ENCODE results near the gene PDE4A.
"Not testable (repeated sequence)": the region's sequence is repeated elsewhere in the genome, so short reads cannot be mapped to it uniquely, and the experiment has no call there.

PDE4A gene

GRCh38 chr19:10460714-10461046, 40.3 kb downstream of the PDE4A start:
- DNase-seq, result no peak
- H3K27me3 ChIP-seq (replicated peaks in 2 of 5; ENCODE audit: control insufficient read depth in 4 of 5, insufficient read depth in 5 of 5, low read length in 4 of 5), result peaks cover 0 to 2% (median 0%) of the 10 kb centered on the region in 5 experiments
- H3K27ac ChIP-seq (ENCODE audit: insufficient read depth in 1 of 2, low read depth in 1 of 2, low read length in 2 of 2, poor library complexity in 1 of 2, severe bottlenecking in 2 of 2), result no peak overlapping the region
- peaks cover 0 to 10% (median 8%) of the 10 kb centered on the region in 4 experiments for H3K4me1 ChIP-seq (ENCODE audit: control extremely low read depth in 1 of 4, control insufficient read depth in 4 of 4, insufficient read depth in 4 of 4, low read length in 3 of 4)
- ChIA-PET POLR2A (no interaction called here), CTCF (interaction anchor here (0.8 to 1.4 kb wide), 4 partner anchors 10 to 56 kb away, joined by 3 to 4 read pairs (median 4); no protein-coding TSS in a partner anchor)
- H3K4me3 ChIP-seq (ENCODE audit: control insufficient read depth in 1 of 7, extremely low read depth in 1 of 7, insufficient read depth in 4 of 7, low read depth in 2 of 7, low read length in 6 of 7), result no peak overlapping the region
- 35% methylated on average over 7 of the region's 8 CpGs for WGBS (ENCODE audit: insufficient coverage)
- H3K36me3 ChIP-seq (ENCODE audit: control insufficient read depth in 4 of 4, insufficient read depth in 4 of 4, low read length in 3 of 4), result no peaks in the 10 kb centered on the region
- H3K9me3 ChIP-seq (ENCODE audit: control extremely low read depth in 1 of 5, control insufficient read depth in 4 of 5, insufficient read depth in 2 of 5, low read depth in 1 of 5, low read length in 4 of 5), result no peaks in the 10 kb centered on the region

GRCh38 chr19:10461047-10461949, 41.0 kb downstream of the PDE4A start:
- no peak overlapping the region for H3K27ac ChIP-seq (ENCODE audit: insufficient read depth in 1 of 2, low read depth in 1 of 2, low read length in 2 of 2, poor library complexity in 1 of 2, severe bottlenecking in 2 of 2)
- no peaks in the 10 kb centered on the region for H3K9me3 ChIP-seq (ENCODE audit: control extremely low read depth in 1 of 5, control insufficient read depth in 4 of 5, insufficient read depth in 2 of 5, low read depth in 1 of 5, low read length in 4 of 5)
- peak; percentile 91 to 96 (median 96) for DNase-seq
- ChIA-PET CTCF (interaction anchor here (0.7 to 1.4 kb wide), 8 partner anchors 10 to 57 kb away, joined by 3 to 4 read pairs (median 3); no protein-coding TSS in a partner anchor), POLR2A (interaction anchor here (0.5 kb wide), 1 partner anchor 48 kb away, joined by 3 read pairs; no protein-coding TSS in a partner anchor)
- H3K4me3 ChIP-seq (ENCODE audit: control insufficient read depth in 1 of 7, extremely low read depth in 1 of 7, insufficient read depth in 4 of 7, low read depth in 2 of 7, low read length in 6 of 7), result peak overlapping the region; percentile 18 to 70 (median 55)
- H3K4me1 ChIP-seq (ENCODE audit: control extremely low read depth in 1 of 4, control insufficient read depth in 4 of 4, insufficient read depth in 4 of 4, low read length in 3 of 4), result peaks cover 0 to 10% (median 8%) of the 10 kb centered on the region in 4 experiments
- 2% methylated on average over 41 of the region's 45 CpGs for WGBS (ENCODE audit: insufficient coverage)
- no peaks in the 10 kb centered on the region for H3K36me3 ChIP-seq (ENCODE audit: control insufficient read depth in 4 of 4, insufficient read depth in 4 of 4, low read length in 3 of 4)
- peaks cover 0 to 2% (median 0%) of the 10 kb centered on the region in 5 experiments for H3K27me3 ChIP-seq (replicated peaks in 2 of 5; ENCODE audit: control insufficient read depth in 4 of 5, insufficient read depth in 5 of 5, low read length in 4 of 5)

GRCh38 chr19:10462042-10462441, 41.7 kb downstream of the PDE4A start:
- H3K27me3 ChIP-seq (replicated peaks in 2 of 5; ENCODE audit: control insufficient read depth in 4 of 5, insufficient read depth in 5 of 5, low read length in 4 of 5); H3K27ac ChIP-seq (ENCODE audit: insufficient read depth in 1 of 2, low read depth in 1 of 2, low read length in 2 of 2, poor library complexity in 1 of 2, severe bottlenecking in 2 of 2); H3K9me3 ChIP-seq (ENCODE audit: control extremely low read depth in 1 of 5, control insufficient read depth in 4 of 5, insufficient read depth in 2 of 5, low read depth in 1 of 5, low read length in 4 of 5); DNase-seq; H3K36me3 ChIP-seq (ENCODE audit: control insufficient read depth in 4 of 4, insufficient read depth in 4 of 4, low read length in 3 of 4); H3K4me1 ChIP-seq (ENCODE audit: control extremely low read depth in 1 of 4, control insufficient read depth in 4 of 4, insufficient read depth in 4 of 4, low read length in 3 of 4): not testable (repeated sequence)
- ChIA-PET CTCF (interaction anchor here (0.7 to 1.4 kb wide), 7 partner anchors 9 to 44 kb away, joined by 3 to 4 read pairs (median 3); no protein-coding TSS in a partner anchor), POLR2A (interaction anchor here (0.5 kb wide), 1 partner anchor 48 kb away, joined by 3 read pairs; no protein-coding TSS in a partner anchor)
- peak overlapping the region in 4 of 7 experiments; percentile 26 to 70 (median 51) for H3K4me3 ChIP-seq (ENCODE audit: control insufficient read depth in 1 of 7, extremely low read depth in 1 of 7, insufficient read depth in 4 of 7, low read depth in 2 of 7, low read length in 6 of 7)
- 92% methylated on average over 10 of the region's 15 CpGs for WGBS (ENCODE audit: insufficient coverage)

- DNase-seq, result no peak
- POLR2A ChIA-PET, result no interaction called here
Measured at GRCh38 chr19:10462557-10462956, 42.2 kb downstream of the PDE4A start.

GRCh38 chr19:10464456-10464855, 44.1 kb downstream of the PDE4A start:
- H3K4me3 ChIP-seq (ENCODE audit: control insufficient read depth in 1 of 7, extremely low read depth in 1 of 7, insufficient read depth in 4 of 7, low read depth in 2 of 7, low read length in 6 of 7), result no peak overlapping the region
- CTCF ChIA-PET, result interaction anchor here (1.1 to 1.4 kb wide), 2 partner anchors 14 to 27 kb away, joined by 3 read pairs; no protein-coding TSS in a partner anchor
- H3K27me3 ChIP-seq (replicated peaks in 2 of 5; ENCODE audit: control insufficient read depth in 4 of 5, insufficient read depth in 5 of 5, low read length in 4 of 5), result peaks cover 0 to 4% (median 0%) of the 10 kb centered on the region in 5 experiments
- H3K36me3 ChIP-seq (ENCODE audit: control insufficient read depth in 4 of 4, insufficient read depth in 4 of 4, low read length in 3 of 4), result peaks cover 0 to 4% (median 0%) of the 10 kb centered on the region in 4 experiments
- peaks cover 0 to 10% (median 8%) of the 10 kb centered on the region in 4 experiments for H3K4me1 ChIP-seq (ENCODE audit: control extremely low read depth in 1 of 4, control insufficient read depth in 4 of 4, insufficient read depth in 4 of 4, low read length in 3 of 4)
- no peaks in the 10 kb centered on the region for H3K9me3 ChIP-seq (ENCODE audit: control extremely low read depth in 1 of 5, control insufficient read depth in 4 of 5, insufficient read depth in 2 of 5, low read depth in 1 of 5, low read length in 4 of 5)
- DNase-seq, result no peak
- H3K27ac ChIP-seq (ENCODE audit: insufficient read depth in 1 of 2, low read depth in 1 of 2, low read length in 2 of 2, poor library complexity in 1 of 2, severe bottlenecking in 2 of 2), result no peak overlapping the region
- WGBS (ENCODE audit: insufficient coverage), result 94% methylated on average over 4 of the region's 5 CpGs
- POLR2A ChIA-PET, result no interaction called here

More at GRCh38 chr19:10462557-10462956, 42.2 kb downstream of the PDE4A start:
- Histone ChIP-seq H3K9me3 (ENCODE audit: control extremely low read depth in 1 of 5, control insufficient read depth in 4 of 5, insufficient read depth in 2 of 5, low read depth in 1 of 5, low read length in 4 of 5) (no peaks in the 10 kb centered on the region), H3K27ac (ENCODE audit: insufficient read depth in 1 of 2, low read depth in 1 of 2, low read length in 2 of 2, poor library complexity in 1 of 2, severe bottlenecking in 2 of 2) (no peak overlapping the region), H3K4me1 (ENCODE audit: control extremely low read depth in 1 of 4, control insufficient read depth in 4 of 4, insufficient read depth in 4 of 4, low read length in 3 of 4) (peaks cover 0 to 10% (median 8%) of the 10 kb centered on the region in 4 experiments), H3K27me3 (replicated peaks in 2 of 5; ENCODE audit: control insufficient read depth in 4 of 5, insufficient read depth in 5 of 5, low read length in 4 of 5) (peaks cover 0 to 2% (median 0%) of the 10 kb centered on the region in 5 experiments), H3K4me3 (ENCODE audit: control insufficient read depth in 1 of 7, extremely low read depth in 1 of 7, insufficient read depth in 4 of 7, low read depth in 2 of 7, low read length in 6 of 7) (no peak overlapping the region), H3K36me3 (ENCODE audit: control insufficient read depth in 4 of 4, insufficient read depth in 4 of 4, low read length in 3 of 4) (peaks cover 0 to 4% (median 0%) of the 10 kb centered on the region in 4 experiments)
- 100% methylated on average over 3 of the region's 4 CpGs for WGBS (ENCODE audit: insufficient coverage)
- CTCF ChIA-PET, result interaction anchor here (0.7 to 1.3 kb wide), 4 partner anchors 16 to 45 kb away, joined by 3 read pairs; no protein-coding TSS in a partner anchor

- no peak for DNase-seq
- Histone ChIP-seq H3K27ac (ENCODE audit: insufficient read depth in 1 of 2, low read depth in 1 of 2, low read length in 2 of 2, poor library complexity in 1 of 2, severe bottlenecking in 2 of 2) (no peak overlapping the region), H3K36me3 (ENCODE audit: control insufficient read depth in 4 of 4, insufficient read depth in 4 of 4, low read length in 3 of 4) (peaks cover 0 to 4% (median 0%) of the 10 kb centered on the region in 4 experiments), H3K9me3 (ENCODE audit: control extremely low read depth in 1 of 5, control insufficient read depth in 4 of 5, insufficient read depth in 2 of 5, low read depth in 1 of 5, low read length in 4 of 5) (no peaks in the 10 kb centered on the region), H3K27me3 (replicated peaks in 2 of 5; ENCODE audit: control insufficient read depth in 4 of 5, insufficient read depth in 5 of 5, low read length in 4 of 5) (peaks cover 0 to 5% (median 0%) of the 10 kb centered on the region in 5 experiments), H3K4me1 (ENCODE audit: control extremely low read depth in 1 of 4, control insufficient read depth in 4 of 4, insufficient read depth in 4 of 4, low read length in 3 of 4) (no peaks in the 10 kb centered on the region), H3K4me3 (ENCODE audit: control insufficient read depth in 1 of 7, extremely low read depth in 1 of 7, insufficient read depth in 4 of 7, low read depth in 2 of 7, low read length in 6 of 7) (no peak overlapping the region)
- WGBS (ENCODE audit: insufficient coverage), result 92% methylated on average over 13 of the region's 20 CpGs
- ChIA-PET CTCF (interaction anchor here (1.0 to 1.4 kb wide), 3 partner anchors 10 to 62 kb away, joined by 3 to 5 read pairs (median 5); no protein-coding TSS in a partner anchor), POLR2A (interaction anchor here (0.6 kb wide), 1 partner anchor 9 kb away, joined by 3 read pairs; no protein-coding TSS in a partner anchor)
Measured at GRCh38 chr19:10467104-10467706, 46.9 kb downstream of the PDE4A start.
